ENCODE data around the gene LTBP1. TPM values are rescaled to one million over a fixed set of nuclear protein-coding genes. Genes with fewer than 3 reads are reported as not detected.

LTBP1 gene
- total RNA-seq, 2 experiments from 2014 or later, result 61.1 to 82.6 TPM

DNA sequence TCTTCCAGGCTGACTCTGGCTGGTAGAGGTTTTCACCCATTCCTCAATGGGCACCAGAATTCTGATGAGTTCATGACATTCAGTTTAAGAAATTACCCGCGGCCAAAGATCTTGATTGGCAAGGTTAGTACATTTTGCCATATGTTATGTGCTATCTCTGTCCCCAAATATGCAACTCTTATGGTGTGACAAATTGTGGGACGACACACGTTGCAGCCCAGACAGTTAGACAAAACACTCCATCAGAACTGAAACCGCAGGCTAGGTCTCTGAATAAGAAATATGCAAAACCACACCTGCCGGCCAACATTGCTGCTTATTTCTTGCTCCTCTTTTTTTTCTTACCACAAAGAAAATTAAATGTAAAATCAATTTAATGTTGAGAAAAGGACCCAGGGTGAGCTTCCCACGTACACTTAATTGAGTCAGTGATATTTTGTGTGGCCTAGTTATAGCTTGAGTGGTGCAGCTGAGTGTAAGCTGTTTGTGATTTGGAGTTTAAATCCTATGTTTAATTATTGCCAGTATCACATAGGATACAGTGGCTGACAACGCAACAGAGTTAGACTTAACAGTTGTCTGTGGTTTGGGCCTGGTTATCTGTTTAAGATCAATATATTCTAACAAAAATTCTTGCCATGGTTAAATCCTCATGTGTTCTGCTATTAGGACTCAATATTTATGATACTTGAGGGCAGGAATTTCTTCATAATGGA, 35.7 kb upstream of the LTBP1 start:
- Histone ChIP-seq H3K27ac (ENCODE audit: low read depth, low read length, poor library complexity, severe bottlenecking) (peak overlapping the region; percentile 97), H3K36me3 (ENCODE audit: insufficient read depth, low read length) (peaks cover 6% of the 10 kb centered on the region), H3K4me3 (ENCODE audit: low read depth, low read length, poor library complexity, severe bottlenecking) (peak overlapping the region; percentile 53), H3K9me3 (ENCODE audit: low read length) (peaks cover 13% of the 10 kb centered on the region; the same call in 1 of the 2 replicates), H3K9me2 (ENCODE audit: insufficient read depth, low read length) (no peaks in the 10 kb centered on the region), H2AFZ (ENCODE audit: low read length) (peak overlapping the region; percentile 62; the same call in 1 of the 2 replicates), H3K4me2 (ENCODE audit: low read length) (peak overlapping the region; percentile 75), H4K20me1 (ENCODE audit: insufficient read depth, low read length) (no peaks in the 10 kb centered on the region), H3K79me2 (ENCODE audit: insufficient read depth, low read depth, low read length) (no peaks in the 10 kb centered on the region), H3K4me1 (ENCODE audit: insufficient read depth, low read length, poor library complexity, severe bottlenecking) (peaks cover 70% of the 10 kb centered on the region)
- POLR2A ChIA-PET, result interaction anchor here (0.8 kb wide), 2 partner anchors 34 to 88 kb away, joined by 3 read pairs; no protein-coding TSS in a partner anchor
- TF ChIP-seq, protein P1, sequence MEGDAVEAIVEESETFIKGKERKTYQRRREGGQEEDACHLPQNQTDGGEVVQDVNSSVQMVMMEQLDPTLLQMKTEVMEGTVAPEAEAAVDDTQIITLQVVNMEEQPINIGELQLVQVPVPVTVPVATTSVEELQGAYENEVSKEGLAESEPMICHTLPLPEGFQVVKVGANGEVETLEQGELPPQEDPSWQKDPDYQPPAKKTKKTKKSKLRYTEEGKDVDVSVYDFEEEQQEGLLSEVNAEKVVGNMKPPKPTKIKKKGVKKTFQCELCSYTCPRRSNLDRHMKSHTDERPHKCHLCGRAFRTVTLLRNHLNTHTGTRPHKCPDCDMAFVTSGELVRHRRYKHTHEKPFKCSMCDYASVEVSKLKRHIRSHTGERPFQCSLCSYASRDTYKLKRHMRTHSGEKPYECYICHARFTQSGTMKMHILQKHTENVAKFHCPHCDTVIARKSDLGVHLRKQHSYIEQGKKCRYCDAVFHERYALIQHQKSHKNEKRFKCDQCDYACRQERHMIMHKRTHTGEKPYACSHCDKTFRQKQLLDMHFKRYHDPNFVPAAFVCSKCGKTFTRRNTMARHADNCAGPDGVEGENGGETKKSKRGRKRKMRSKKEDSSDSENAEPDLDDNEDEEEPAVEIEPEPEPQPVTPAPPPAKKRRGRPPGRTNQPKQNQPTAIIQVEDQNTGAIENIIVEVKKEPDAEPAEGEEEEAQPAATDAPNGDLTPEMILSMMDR (conservative IDR thresholded peaks at IDR 0.05; ENCODE audit: low read length), result no peak
- TF ChIP-seq EZH2phosphoT487 (IDR thresholded peaks at IDR 0.05; ENCODE audit: borderline replicate concordance, low read depth, low read length), result no peak
- intact Hi-C loops (cut with micrococcal nuclease; ENCODE audit: unreplicated experiment), result loop anchor here (1.0 to 2.0 kb wide), 3 partner anchors 30 to 172 kb away; partner anchors contain the start of gene LTBP1
- BruUV-seq (replicated peaks), result no TSS peak
- peak; percentile 95 for DNase-seq (ENCODE audit: low spot score)
- CTCF ChIA-PET (ENCODE audit: unreplicated experiment), result no interaction called here

DNA sequence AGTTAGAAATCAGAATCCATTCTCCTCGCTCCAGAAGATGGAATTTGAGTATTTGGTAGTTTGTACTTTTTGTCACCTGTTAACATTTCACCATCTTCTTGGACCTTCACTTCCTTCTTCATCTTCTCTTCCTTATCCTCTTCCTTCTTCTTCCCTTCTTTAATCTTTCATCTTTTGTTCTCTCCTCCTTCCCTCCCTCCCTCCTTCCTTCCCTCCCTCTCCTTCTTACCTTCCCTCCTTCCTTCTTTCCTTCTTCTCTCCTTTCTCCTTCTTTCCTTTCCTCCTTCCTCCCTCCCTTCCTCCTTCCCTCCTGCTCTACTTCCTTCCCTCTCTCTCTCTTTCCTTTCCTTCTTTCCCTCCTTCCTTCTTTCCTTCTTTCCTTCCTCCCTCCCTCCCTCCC, 31.1 kb upstream of the LTBP1 start:
- no TSS peak for BruUV-seq (replicated peaks)
- CTCF ChIA-PET (ENCODE audit: unreplicated experiment), result no interaction called here

More for the DNA sequence above, 31.1 kb upstream of the LTBP1 start:
- no peaks in the 10 kb centered on the region for H3K79me2 ChIP-seq (ENCODE audit: insufficient read depth, low read depth, low read length)
- no peak overlapping the region for H2AFZ ChIP-seq (ENCODE audit: low read length)
- TF ChIP-seq, protein P1 (conservative IDR thresholded peaks at IDR 0.05; ENCODE audit: low read length), result no peak
- no peak for TF ChIP-seq EZH2phosphoT487 (IDR thresholded peaks at IDR 0.05; ENCODE audit: borderline replicate concordance, low read depth, low read length)
- no peak for DNase-seq (ENCODE audit: low spot score)
- peaks cover 29% of the 10 kb centered on the region for H3K4me1 ChIP-seq (ENCODE audit: insufficient read depth, low read length, poor library complexity, severe bottlenecking)
- H3K27ac ChIP-seq (ENCODE audit: low read depth, low read length, poor library complexity, severe bottlenecking), result no peak overlapping the region
- no peaks in the 10 kb centered on the region for H3K9me2 ChIP-seq (ENCODE audit: insufficient read depth, low read length)
- H3K36me3 ChIP-seq (ENCODE audit: insufficient read depth, low read length), result no peaks in the 10 kb centered on the region
- no peaks in the 10 kb centered on the region for H3K9me3 ChIP-seq (ENCODE audit: low read length)
- no peak overlapping the region for H3K4me2 ChIP-seq (ENCODE audit: low read length)
- H4K20me1 ChIP-seq (ENCODE audit: insufficient read depth, low read length), result no peaks in the 10 kb centered on the region
- intact Hi-C loops (cut with micrococcal nuclease; ENCODE audit: unreplicated experiment), result no loop called here
- H3K4me3 ChIP-seq (ENCODE audit: low read depth, low read length, poor library complexity, severe bottlenecking), result no peak overlapping the region
- POLR2A ChIA-PET, result no interaction called here
